GM12865 (cell line): Measurements from ENCODE around the gene OR8G1.

ENCODE experiments used
- DNase-seq: peaks from one replicate; pipeline ENCODE4 v3.0.0; 2010; ENCODE audit warnings: low read depth
- H3K4me3 ChIP-seq: 2 replicates; pipeline ENCODE4 v1.5.1; 2011; ENCODE audit warnings: mild to moderate bottlenecking, low read depth, low read length, control low read depth
- TF ChIP-seq, protein P1 (sequence below): IDR thresholded peaks from 2 replicates; pipeline ENCODE4 v1.5.1; 2011; ENCODE audit warnings: low read length, control low read depth, low read depth, inconsistent platforms; ENCODE audit not compliant: insufficient read depth; ENCODE audit errors: missing control alignments

Gene OR8G1

DNA sequence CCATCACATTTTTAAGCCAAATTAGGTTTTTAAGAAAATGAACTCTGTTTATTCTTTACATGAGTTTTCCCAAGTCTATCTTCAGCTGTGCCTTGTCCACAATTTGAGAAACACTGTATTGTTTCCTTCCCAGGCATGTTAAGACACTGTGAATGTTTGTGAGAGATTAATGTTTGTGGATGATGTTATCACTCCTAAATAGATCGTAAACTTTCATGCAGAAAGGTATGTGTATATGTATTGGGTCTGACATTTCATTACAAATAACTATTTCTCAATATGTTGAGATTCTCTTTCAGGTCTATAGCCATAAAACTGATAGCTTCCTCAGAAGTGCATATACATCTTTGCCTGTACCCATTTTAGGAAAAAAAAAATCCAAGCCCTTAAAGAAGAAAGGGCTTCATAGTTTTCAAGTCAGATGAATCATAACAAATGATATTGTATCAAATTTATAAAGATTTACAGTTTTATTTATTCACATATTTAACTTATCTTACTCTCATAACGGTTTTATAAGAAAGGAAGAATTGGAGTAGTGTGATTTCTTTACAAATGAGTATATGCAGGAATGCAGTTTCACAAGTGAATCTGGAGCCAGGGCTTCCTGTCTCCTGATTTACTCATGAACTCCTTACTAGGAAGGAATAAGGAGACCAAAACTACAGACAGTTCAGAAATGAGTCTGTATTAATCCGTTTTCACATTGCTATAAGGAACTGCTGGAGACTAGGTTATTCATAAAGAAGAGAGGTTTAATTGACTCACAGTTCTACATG is 61.6 kb downstream of the OR8G1 start:
- TF ChIP-seq, protein P1, sequence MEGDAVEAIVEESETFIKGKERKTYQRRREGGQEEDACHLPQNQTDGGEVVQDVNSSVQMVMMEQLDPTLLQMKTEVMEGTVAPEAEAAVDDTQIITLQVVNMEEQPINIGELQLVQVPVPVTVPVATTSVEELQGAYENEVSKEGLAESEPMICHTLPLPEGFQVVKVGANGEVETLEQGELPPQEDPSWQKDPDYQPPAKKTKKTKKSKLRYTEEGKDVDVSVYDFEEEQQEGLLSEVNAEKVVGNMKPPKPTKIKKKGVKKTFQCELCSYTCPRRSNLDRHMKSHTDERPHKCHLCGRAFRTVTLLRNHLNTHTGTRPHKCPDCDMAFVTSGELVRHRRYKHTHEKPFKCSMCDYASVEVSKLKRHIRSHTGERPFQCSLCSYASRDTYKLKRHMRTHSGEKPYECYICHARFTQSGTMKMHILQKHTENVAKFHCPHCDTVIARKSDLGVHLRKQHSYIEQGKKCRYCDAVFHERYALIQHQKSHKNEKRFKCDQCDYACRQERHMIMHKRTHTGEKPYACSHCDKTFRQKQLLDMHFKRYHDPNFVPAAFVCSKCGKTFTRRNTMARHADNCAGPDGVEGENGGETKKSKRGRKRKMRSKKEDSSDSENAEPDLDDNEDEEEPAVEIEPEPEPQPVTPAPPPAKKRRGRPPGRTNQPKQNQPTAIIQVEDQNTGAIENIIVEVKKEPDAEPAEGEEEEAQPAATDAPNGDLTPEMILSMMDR, result no peak
- H3K4me3 ChIP-seq, result no peak overlapping the region

More for the DNA sequence above, 61.6 kb downstream of the OR8G1 start:
- DNase-seq, result no peak
